ENCODE data around the gene HES4.

DNA sequence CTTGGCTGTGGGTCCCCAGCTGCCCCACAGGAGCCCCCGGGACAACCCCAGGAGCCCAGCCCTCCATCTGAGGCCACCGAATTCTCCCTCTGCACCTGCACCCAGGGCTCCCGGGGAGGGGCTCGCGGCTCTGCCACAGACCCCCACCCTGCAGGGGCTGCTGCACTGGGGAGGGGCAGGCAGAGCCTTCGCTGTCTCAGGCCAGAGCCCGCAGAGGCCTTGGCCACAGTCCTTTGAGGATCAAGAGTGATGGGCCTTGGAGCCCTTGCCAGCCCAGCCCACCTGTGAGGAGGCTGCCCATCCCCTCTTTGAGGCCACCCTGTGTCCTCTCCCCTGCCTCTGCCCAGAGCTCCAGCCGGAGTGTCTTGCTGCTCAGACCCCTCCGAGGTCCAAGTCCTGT, 24.5 kb downstream of the HES4 start:
- TF ChIP-seq CTCF (conservative IDR thresholded peaks at IDR 0.05 in 1 of 2, IDR thresholded peaks at IDR 0.05 in 1 of 2; ENCODE audit: low read depth in 1 of 2, low read length in 2 of 2) (no peak), EZH2 (IDR thresholded peaks at IDR 0.05; ENCODE audit: low read length, missing control alignments) (no peak)

Measured in fibroblast of lung (primary cell).